Heart left ventricle (tissue), 16 donors: ENCODE measurements around the gene TRABD2A. TPM values are rescaled to one million over a fixed set of nuclear protein-coding genes. Genes with fewer than 3 reads are reported as not detected.

Source experiments
- ATAC-seq, 4 donors: fragments of 200-7000 bp; cut with Tn5 transposase; one replicate each; pipeline ENCODE4 v1.9.1; 2020 to 2022; ENCODE audit warnings: moderate library complexity in 4 of 4, mild to moderate bottlenecking in 3 of 4, moderate number of reproducible peaks in 1 of 4
- DNase-seq, 5 donors: peaks; one replicate each; pipeline ENCODE4 v3.0.0-alpha.2; 2020
- H3K27ac ChIP-seq, 12 donors: fragments of 200-600 bp; sonication (generic) in 4 of 12; one replicate each; pipeline versions ENCODE4 v1.5.0 to v1.8.0; 2016 to 2022; ENCODE audit warnings: mild to moderate bottlenecking in 2 of 12
- H3K27me3 ChIP-seq, 9 donors: fragments of 200-600 bp; sonication (generic) in 2 of 9; one replicate each; pipeline versions ENCODE4 v1.5.1 to v1.8.0; 2016 to 2022; ENCODE audit warnings: mild to moderate bottlenecking in 3 of 9
- H3K36me3 ChIP-seq, 9 donors: fragments of 200-600 bp; sonication (generic) in 2 of 9; one replicate each; pipeline versions ENCODE4 v1.5.0 to v1.8.0; 2018 to 2022; ENCODE audit warnings: mild to moderate bottlenecking in 2 of 9
- H3K4me1 ChIP-seq, 12 donors: fragments of 200-600 bp; sonication (generic) in 4 of 12; one replicate each; pipeline versions ENCODE4 v1.5.0 to v1.8.0; 2016 to 2022; ENCODE audit warnings: mild to moderate bottlenecking in 3 of 12
- H3K4me3 ChIP-seq, 12 donors: fragments of 200-600 bp; sonication (generic) in 4 of 12; one replicate each; pipeline versions ENCODE4 v1.5.0 to v1.8.0; 2017 to 2022; ENCODE audit warnings: mild to moderate bottlenecking in 9 of 12, moderate library complexity in 4 of 12
- H3K9me3 ChIP-seq, 12 donors: fragments of 200-600 bp; sonication (generic) in 4 of 12; one replicate each; pipeline versions ENCODE4 v1.5.0 to v1.8.0; 2016 to 2022; ENCODE audit warnings: mild to moderate bottlenecking in 1 of 12
- POLR2A ChIP-seq, 2 donors: fragments of 450-650 bp; IDR thresholded peaks; one replicate each; pipeline ENCODE4 v1.6.1; 2017; ENCODE audit warnings: antibody characterized with exemption in 2 of 2, mild to moderate bottlenecking in 2 of 2, moderate library complexity in 2 of 2
- WGBS, 4 donors: extraction: QIAGEN DNeasy Blood & Tissue Kit in 2 of 4; methylation state at CpG; one replicate each; pipeline versions ENCODE4 v1.1.5 to v1.1.7; 2013 to 2018; 5-methylcytosine and 5-hydroxymethylcytosine counted together
- intact Hi-C, 10 donors: fragments of 100-400 bp; cut with DNase I; formaldehyde crosslinking; loops; one replicate each; pipeline versions ENCODE4 v1.11.1 to v1.14.2; 2022
- polyA plus RNA-seq, 2 donors: library from polyadenylated mRNA; stranded (reverse); fragments of 200-250 nt; gene quantifications; one replicate each; pipeline ENCODE4 v1.2.3, GENCODE V29; 2013
- total RNA-seq, 9 donors: library from RNA; depleted of rRNA in 2 of 9; stranded (reverse); fragments of >200 nt in 2 of 9; fragmentation: NEBNext Ultra II Directional in 3 of 9; extraction: Animal tissue kit (Norgen Biotek cat#: 25700) in 3 of 9; gene quantifications; one replicate each; pipeline versions ENCODE4 v1.1.0 to v1.2.4, GENCODE V29; 2016 to 2023
- TF ChIP-seq, protein P1 (sequence below), 12 donors: fragments of 200-600 bp; sonication (generic) in 4 of 12; IDR thresholded peaks; one replicate each; pipeline versions ENCODE4 v1.5.0 to v1.8.0; 2018 to 2022; ENCODE audit warnings: antibody characterized with exemption in 12 of 12, mild to moderate bottlenecking in 5 of 12
- donor health status: ischemic (EF 13 %, LVEDD 7.1; RV severe dilation, severe dysfunction).
- donor health status: healthy with polysubstance abuse.
- donor health status: DM: no; HTN: yes; CAD: no.
- donor health status: DM: no; HTN: no; CAD: no.
- donor health status: ischemic (EF 25% LVEDD 6.9; RV normal size, moderate dysfunction).
- donor health status: ischemic (EF 25% LVEDD 5.7; RV mildly dilated, moderate dysfunction).
- donor health status: healthy.
- donor health status: DM: yes; HTN: yes; CAD: no.
- donor health status: ischemic (EF 35%, LVEDD 5.7; RV mildly dilated, moderate dysfunction).
- donor health status: nonischemic (EF 11% LVEDD 7.7; RV severe dilation, severe dysfunction).
- donor health status: DM: yes; HTN: yes; CAD: no.
- donor health status: PGD.
- donor health status: ischemic (EF 29% LVEDD 5.4; RV normal size, mild dysfunction).
- donor health status: nonischemic (EF 23%, LVEDD 6.1; RV moderate dilation, normal function).

Gene TRABD2A
- total and polyA plus RNA-seq, 11 donors, result 0.42 to 3.9 (median 0.97) TPM; not detected in 1

DNA sequence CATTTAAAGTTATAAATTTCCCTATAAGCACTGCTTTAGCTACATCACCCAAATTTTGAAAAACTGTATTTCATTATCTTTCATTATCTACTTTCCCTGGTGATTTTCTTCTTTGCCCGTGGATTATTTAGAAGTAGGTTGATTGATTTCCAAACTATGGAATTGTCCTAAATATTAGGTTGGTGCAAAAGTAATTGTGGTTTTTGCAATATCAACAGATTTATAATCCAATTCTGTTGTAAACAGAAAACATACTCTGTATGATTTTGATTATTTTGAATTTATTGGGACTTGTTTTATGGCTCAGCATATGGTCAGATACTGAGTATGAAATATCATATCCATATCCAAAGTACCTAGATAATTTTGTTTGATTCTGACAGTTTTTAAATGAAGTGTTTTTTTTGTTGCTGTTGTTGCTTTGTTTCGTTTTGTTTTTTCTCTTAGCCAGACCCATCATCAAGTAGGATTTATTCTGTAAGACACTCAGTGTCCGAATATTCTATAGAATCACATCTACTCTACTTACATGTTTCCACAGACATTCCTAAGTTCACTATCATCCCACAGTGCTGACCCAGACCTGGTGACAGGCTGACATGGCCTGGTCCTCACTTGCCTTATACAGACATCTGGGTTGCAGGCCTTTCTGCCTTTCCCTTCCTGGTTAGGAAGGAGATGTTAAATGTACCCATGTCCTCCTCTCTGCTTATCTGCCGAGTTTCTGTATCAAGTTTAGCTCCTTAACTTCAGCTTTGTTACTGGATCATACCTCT is 2.1 kb upstream of the TRABD2A start:
- H3K4me1 ChIP-seq, result peaks cover 9 to 31% (median 19%) of the 10 kb centered on the region in 12 donors
- H3K9me3 ChIP-seq, result no peaks in the 10 kb centered on the region
- TF ChIP-seq, protein P1, sequence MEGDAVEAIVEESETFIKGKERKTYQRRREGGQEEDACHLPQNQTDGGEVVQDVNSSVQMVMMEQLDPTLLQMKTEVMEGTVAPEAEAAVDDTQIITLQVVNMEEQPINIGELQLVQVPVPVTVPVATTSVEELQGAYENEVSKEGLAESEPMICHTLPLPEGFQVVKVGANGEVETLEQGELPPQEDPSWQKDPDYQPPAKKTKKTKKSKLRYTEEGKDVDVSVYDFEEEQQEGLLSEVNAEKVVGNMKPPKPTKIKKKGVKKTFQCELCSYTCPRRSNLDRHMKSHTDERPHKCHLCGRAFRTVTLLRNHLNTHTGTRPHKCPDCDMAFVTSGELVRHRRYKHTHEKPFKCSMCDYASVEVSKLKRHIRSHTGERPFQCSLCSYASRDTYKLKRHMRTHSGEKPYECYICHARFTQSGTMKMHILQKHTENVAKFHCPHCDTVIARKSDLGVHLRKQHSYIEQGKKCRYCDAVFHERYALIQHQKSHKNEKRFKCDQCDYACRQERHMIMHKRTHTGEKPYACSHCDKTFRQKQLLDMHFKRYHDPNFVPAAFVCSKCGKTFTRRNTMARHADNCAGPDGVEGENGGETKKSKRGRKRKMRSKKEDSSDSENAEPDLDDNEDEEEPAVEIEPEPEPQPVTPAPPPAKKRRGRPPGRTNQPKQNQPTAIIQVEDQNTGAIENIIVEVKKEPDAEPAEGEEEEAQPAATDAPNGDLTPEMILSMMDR (IDR thresholded peaks at IDR 0.05), result no peak
- no peak for TF ChIP-seq POLR2A (IDR thresholded peaks at IDR 0.05)
- intact Hi-C loops, result loop anchor here (1.0 to 5.0 kb wide), 6 partner anchors 22 to 391 kb away; partner anchors contain the start of gene TMSB10 (in 1 of the 10)
- no peak overlapping the region for H3K27ac ChIP-seq
- 91 to 96% (median 91%) methylated on average over 4 of the region's 4 CpGs for WGBS, 4 donors
- H3K4me3 ChIP-seq, result no peak overlapping the region
- ATAC-seq (no peak), DNase-seq (no peak)
- no peaks in the 10 kb centered on the region for H3K36me3 ChIP-seq
- peaks cover 0 to 25% (median 15%) of the 10 kb centered on the region in 9 donors for H3K27me3 ChIP-seq

GRCh38 chr2:84882414-84882738 is 1.5 kb upstream of the TRABD2A start:
- no peak overlapping the region for H3K27ac ChIP-seq
- no peaks in the 10 kb centered on the region for H3K9me3 ChIP-seq
- H3K4me3 ChIP-seq, result peak overlapping the region in 7 of 12 donors; percentile 49 to 70 (median 54)
- 52 to 60% (median 55%) methylated on average over 3 of the region's 3 CpGs for WGBS, 4 donors
- DNase-seq (no peak), ATAC-seq (no peak)
- no peaks in the 10 kb centered on the region for H3K36me3 ChIP-seq
- no peak for TF ChIP-seq POLR2A (IDR thresholded peaks at IDR 0.05)
- TF ChIP-seq, protein P1 (IDR thresholded peaks at IDR 0.05), result peak in 5 of 12 donors; percentile 1 to 25 (median 6)
- H3K27me3 ChIP-seq, result peaks cover 0 to 25% (median 15%) of the 10 kb centered on the region in 9 donors
- H3K4me1 ChIP-seq, result peaks cover 9 to 28% (median 19%) of the 10 kb centered on the region in 12 donors
- intact Hi-C loops, result loop anchor here (1.0 to 5.0 kb wide), 6 partner anchors 22 to 390 kb away; partner anchors contain the start of gene TMSB10 (in 1 of the 10)

DNA sequence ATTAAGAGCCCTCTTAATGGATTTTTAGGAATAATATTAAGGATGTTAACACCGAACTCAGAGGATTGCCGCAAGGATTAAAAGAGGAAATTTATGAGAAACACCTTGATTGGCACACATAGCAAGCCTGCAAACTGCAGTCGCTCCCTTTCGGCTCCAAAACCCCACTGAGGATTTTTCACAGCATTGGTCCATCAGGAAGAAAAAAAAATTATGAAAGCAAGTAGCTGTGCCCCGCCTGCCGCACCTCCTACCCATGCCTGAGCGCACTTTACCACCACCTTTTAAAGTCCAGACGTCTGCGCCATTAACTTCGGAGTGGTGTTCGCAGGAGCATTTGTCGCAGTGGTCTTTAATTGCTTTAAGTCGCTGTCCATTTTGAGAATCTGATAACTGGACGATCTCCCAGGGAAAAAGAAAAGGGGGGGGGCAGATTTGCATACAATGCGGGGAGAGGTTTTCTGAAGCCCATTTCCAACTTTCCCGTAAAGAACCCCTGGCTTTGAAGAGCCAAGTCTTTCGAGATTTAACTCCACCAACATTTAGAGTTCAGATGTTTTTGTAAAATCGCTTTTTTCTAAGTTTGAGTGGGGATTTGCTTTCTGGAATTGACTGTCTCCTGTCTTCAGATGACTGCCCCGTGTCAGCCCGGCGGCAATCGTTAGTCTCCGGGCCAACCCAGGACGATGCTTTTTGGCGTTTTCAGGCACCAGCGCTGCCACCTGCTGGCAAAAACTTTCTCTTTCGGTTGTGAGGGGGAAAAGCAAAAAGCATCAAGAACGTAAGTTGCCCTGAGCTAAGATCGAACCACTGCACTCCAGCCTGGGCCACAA is 913 bp upstream of the TRABD2A start:
- WGBS, 4 donors, result 1 to 2% (median 2%) methylated on average over 29 of the region's 29 CpGs
- no peak overlapping the region for H3K27ac ChIP-seq
- intact Hi-C loops, result loop anchor here (1.0 to 5.0 kb wide), 7 partner anchors 23 to 389 kb away; partner anchors contain the start of gene TMSB10 (in 1 of the 10)
- peak; percentile 74 to 83 (median 79) for DNase-seq
- H3K4me1 ChIP-seq, result peaks cover 9 to 28% (median 19%) of the 10 kb centered on the region in 12 donors
- H3K27me3 ChIP-seq, result peaks cover 0 to 25% (median 15%) of the 10 kb centered on the region in 9 donors
- peak; percentile 81 to 89 (median 84) for ATAC-seq
- TF ChIP-seq, protein P1 (IDR thresholded peaks at IDR 0.05), result peak; percentile 55 to 83 (median 71)
- no peak for TF ChIP-seq POLR2A (IDR thresholded peaks at IDR 0.05)
- H3K4me3 ChIP-seq, result peak overlapping the region; percentile 27 to 70 (median 53)
- no peaks in the 10 kb centered on the region for H3K36me3 ChIP-seq
- no peaks in the 10 kb centered on the region for H3K9me3 ChIP-seq

- peak overlapping the region; percentile 27 to 70 (median 53) for H3K4me3 ChIP-seq
- ATAC-seq, result no peak
- 0 to 1% (median 1%) methylated on average over 8 of the region's 8 CpGs for WGBS, 4 donors
- peak overlapping the region in 1 of 12 donors; percentile 28 for H3K27ac ChIP-seq
- TF ChIP-seq, protein P1 (IDR thresholded peaks at IDR 0.05), result no peak
- no peak for TF ChIP-seq POLR2A (IDR thresholded peaks at IDR 0.05)
- H3K36me3 ChIP-seq, result no peaks in the 10 kb centered on the region
- intact Hi-C loops, result loop anchor here in 8 of 10 donors (2.0 to 5.0 kb wide), 4 partner anchors 44 to 388 kb away; no protein-coding TSS in a partner anchor
- H3K27me3 ChIP-seq, result peaks cover 0 to 25% (median 15%) of the 10 kb centered on the region in 9 donors
- no peak for DNase-seq
- no peaks in the 10 kb centered on the region for H3K9me3 ChIP-seq
- peaks cover 9 to 28% (median 19%) of the 10 kb centered on the region in 12 donors for H3K4me1 ChIP-seq
Observed at GRCh38 chr2:84880395-84880644, 564 bp downstream of the TRABD2A start.
